GM23248 (cell line): ENCODE data around the gene FNDC11. TPM values are rescaled to one million over a fixed set of nuclear protein-coding genes. Genes with fewer than 3 reads are reported as not detected.
"Not testable (repeated sequence)": the region's sequence is repeated elsewhere in the genome, so short reads cannot be mapped to it uniquely, and the experiment has no call there.

ENCODE experiments used
- DNase-seq: peaks from one replicate; pipeline ENCODE4 v3.0.0-alpha.2; 2015
- H2AFZ ChIP-seq: fragments of 200-600 bp; sonication (generic); 2 replicates; pipeline ENCODE4 v1.6.1; 2016; ENCODE audit warnings: antibody characterized with exemption
- H3F3A ChIP-seq: fragments of 200-600 bp; sonication (generic); 2 replicates; pipeline ENCODE4 v1.6.1; 2016; ENCODE audit warnings: mild to moderate bottlenecking, antibody characterized with exemption, mixed run types; ENCODE audit not compliant: insufficient read depth
- H3K27ac ChIP-seq: fragments of 200-600 bp; sonication (generic); 2 replicates; pipeline ENCODE4 v1.5.1; 2016; ENCODE audit warnings: mild to moderate bottlenecking
- H3K27me3 ChIP-seq: fragments of 200-600 bp; sonication (generic); replicated peaks from 2 replicates; pipeline ENCODE4 v1.6.1; 2016; ENCODE audit warnings: mild to moderate bottlenecking; ENCODE audit not compliant: insufficient read depth
- H3K36me3 ChIP-seq: fragments of 200-600 bp; sonication (generic); 2 replicates; pipeline ENCODE4 v1.6.1; 2016; ENCODE audit warnings: low read depth, mild to moderate bottlenecking
- H3K4me1 ChIP-seq: fragments of 200-600 bp; sonication (generic); 2 replicates; pipeline ENCODE4 v1.6.1; 2016; ENCODE audit warnings: mild to moderate bottlenecking; ENCODE audit not compliant: insufficient read depth
- H3K4me2 ChIP-seq: fragments of 200-600 bp; sonication (generic); one replicate; pipeline ENCODE4 v1.6.1; 2016; ENCODE audit warnings: mild to moderate bottlenecking; ENCODE audit not compliant: unreplicated experiment
- H3K4me3 ChIP-seq: fragments of 200-600 bp; sonication (generic); 2 replicates; pipeline ENCODE4 v1.5.1; 2016; ENCODE audit warnings: mild to moderate bottlenecking
- H3K79me2 ChIP-seq: fragments of 200-600 bp; sonication (generic); 2 replicates; pipeline ENCODE4 v1.6.1; 2016; ENCODE audit warnings: mild to moderate bottlenecking; ENCODE audit not compliant: insufficient read depth
- H3K9ac ChIP-seq: fragments of 200-600 bp; sonication (generic); 2 replicates; pipeline ENCODE4 v1.6.1; 2016; ENCODE audit warnings: mild to moderate bottlenecking
- H3K9me2 ChIP-seq: fragments of 200-600 bp; sonication (generic); 2 replicates; pipeline ENCODE4 v1.6.1; 2016; ENCODE audit warnings: mixed run types, mild to moderate bottlenecking, moderate library complexity; ENCODE audit not compliant: insufficient read depth
- H3K9me3 ChIP-seq: fragments of 200-600 bp; sonication (generic); one replicate; pipeline ENCODE4 v1.6.1; 2017; ENCODE audit warnings: low read depth
- H4K20me1 ChIP-seq: fragments of 200-600 bp; sonication (generic); 2 replicates; pipeline ENCODE4 v1.6.0; 2016; ENCODE audit not compliant: insufficient read depth
- EZH2 ChIP-seq: fragments of 200-600 bp; sonication (generic); IDR thresholded peaks from 2 replicates; pipeline ENCODE4 v1.6.1; 2018; ENCODE audit warnings: antibody characterized with exemption, mild to moderate bottlenecking; ENCODE audit not compliant: insufficient read depth, poor library complexity, severe bottlenecking
- EZH2phosphoT487 ChIP-seq: fragments of 200-600 bp; sonication (generic); IDR thresholded peaks from 2 replicates; pipeline ENCODE4 v1.6.1; 2018; ENCODE audit warnings: antibody characterized with exemption, moderate library complexity, mild to moderate bottlenecking, low read depth; ENCODE audit not compliant: insufficient read depth
- WGBS, 2 experiments: methylation state at CpG; one replicate each; pipeline ENCODE4 v1.1.6; 2015 to 2017; ENCODE audit warnings: low lambda C conversion rate in 2 of 2, low coverage in 1 of 2; ENCODE audit errors: missing lambda C conversion rate in 2 of 2; 5-methylcytosine and 5-hydroxymethylcytosine counted together
- in situ Hi-C: fragments of 300-500 bp; cut with MboI; formaldehyde crosslinking; loops from 2 replicates; pipeline ENCODE4 v1.15.0; 2020
- polyA plus RNA-seq: library from polyadenylated mRNA; unstranded; fragments of >200 nt; fragmentation: Nextera tagmentation; extraction: Ambion mirVana; gene quantifications from 2 replicates; pipeline ENCODE4 v1.2.1, GENCODE V29; 2016
- total RNA-seq: library from RNA; depleted of rRNA; stranded (reverse); fragments of >200 nt; shearing (Covaris generic); gene quantifications from 2 replicates; pipeline ENCODE4 v1.2.3, GENCODE V29; 2014

Gene FNDC11
- total and polyA plus RNA-seq, 2 experiments from 2014 or later = 0.15 to 0.65 TPM

- Histone ChIP-seq H3K27me3 (peaks cover 9% of the 10 kb centered on the region; the same call in 1 of the 2 replicates), H3K9me3 (no peaks in the 10 kb centered on the region), H3K4me3 (no peak overlapping the region), H3K79me2 (no peaks in the 10 kb centered on the region), H3K9ac (no peak overlapping the region), H3K4me1 (no peaks in the 10 kb centered on the region), H3K9me2 (no peaks in the 10 kb centered on the region), H4K20me1 (no peaks in the 10 kb centered on the region), H2AFZ (no peak overlapping the region), H3F3A (no peaks in the 10 kb centered on the region), H3K4me2 (no peak overlapping the region), H3K36me3 (no peaks in the 10 kb centered on the region), H3K27ac (no peak overlapping the region)
- DNase-seq = no peak
- in situ Hi-C loops = no loop called here
- WGBS, 2 experiments = 79 to 84% methylated on average over 24 to 28 of the region's 30 CpGs
- no peak for TF ChIP-seq EZH2
- no peak for TF ChIP-seq EZH2phosphoT487
Measured at GRCh38 chr20:63507083-63507743, 46.7 kb upstream of the FNDC11 start.

- Histone ChIP-seq H3K9me3 (no peaks in the 10 kb centered on the region), H3K27ac (no peak overlapping the region), H2AFZ (no peak overlapping the region), H3K27me3 (peaks cover 9% of the 10 kb centered on the region; the same call in 1 of the 2 replicates), H3F3A (no peaks in the 10 kb centered on the region), H3K4me2 (no peak overlapping the region), H3K4me3 (no peak overlapping the region), H3K79me2 (no peaks in the 10 kb centered on the region), H3K9ac (no peak overlapping the region), H3K36me3 (no peaks in the 10 kb centered on the region), H4K20me1 (no peaks in the 10 kb centered on the region), H3K4me1 (no peaks in the 10 kb centered on the region), H3K9me2 (no peaks in the 10 kb centered on the region)
- in situ Hi-C loops = no loop called here
- DNase-seq = no peak
- 74 to 75% methylated on average over 33 of the region's 33 CpGs for WGBS, 2 experiments
- TF ChIP-seq EZH2phosphoT487 = no peak
- TF ChIP-seq EZH2 = no peak
Measured at GRCh38 chr20:63508072-63508768, 45.7 kb upstream of the FNDC11 start.

- no peak overlapping the region for H3K4me3 ChIP-seq
Measured at GRCh38 chr20:63509088-63509564, 44.8 kb upstream of the FNDC11 start.

GRCh38 chr20:63513207-63513606, 40.8 kb upstream of the FNDC11 start:
- Histone ChIP-seq H3K36me3 (no peaks in the 10 kb centered on the region), H4K20me1 (no peaks in the 10 kb centered on the region), H3K4me3 (no peak overlapping the region), H3K9me2 (no peaks in the 10 kb centered on the region), H3K4me1 (no peaks in the 10 kb centered on the region), H3F3A (no peaks in the 10 kb centered on the region), H3K27me3 (no peaks in the 10 kb centered on the region), H3K9ac (no peak overlapping the region), H3K79me2 (no peaks in the 10 kb centered on the region), H3K9me3 (no peaks in the 10 kb centered on the region), H2AFZ (no peak overlapping the region), H3K27ac (no peak overlapping the region), H3K4me2 (no peak overlapping the region)
- no peak for DNase-seq
- 87 to 91% methylated on average over 3 of the region's 3 CpGs for WGBS, 2 experiments
- in situ Hi-C loops = no loop called here
- no peak for TF ChIP-seq EZH2phosphoT487
- TF ChIP-seq EZH2 = no peak

More at GRCh38 chr20:63509088-63509564, 44.8 kb upstream of the FNDC11 start:
- Histone ChIP-seq H3F3A (no peaks in the 10 kb centered on the region), H2AFZ (no peak overlapping the region), H3K9me2 (no peaks in the 10 kb centered on the region), H3K27me3 (peaks cover 6% of the 10 kb centered on the region; the same call in 1 of the 2 replicates), H3K27ac (no peak overlapping the region), H3K9ac (no peak overlapping the region), H3K9me3 (no peaks in the 10 kb centered on the region), H4K20me1 (no peaks in the 10 kb centered on the region), H3K4me2 (no peak overlapping the region), H3K4me1 (no peaks in the 10 kb centered on the region), H3K79me2 (no peaks in the 10 kb centered on the region), H3K36me3 (no peaks in the 10 kb centered on the region)
- in situ Hi-C loops = no loop called here
- TF ChIP-seq EZH2phosphoT487 = no peak
- no peak for TF ChIP-seq EZH2
- WGBS, 2 experiments = 71 to 75% methylated on average over 9 of the region's 9 CpGs
- DNase-seq = peak; percentile 37

GRCh38 chr20:63514520-63514919, 39.4 kb upstream of the FNDC11 start:
- H3K4me3 ChIP-seq, H2AFZ ChIP-seq, H3K36me3 ChIP-seq, H3K79me2 ChIP-seq, H3K9me3 ChIP-seq, H3K27me3 ChIP-seq, H4K20me1 ChIP-seq, H3K4me1 ChIP-seq, H3F3A ChIP-seq, DNase-seq, H3K27ac ChIP-seq, H3K9me2 ChIP-seq, H3K4me2 ChIP-seq, H3K9ac ChIP-seq, in situ Hi-C loops: not testable (repeated sequence)
- WGBS, 2 experiments = 73 to 80% methylated on average over 8 to 10 of the region's 10 CpGs
